22Rv1 (cell line): Measurements from ENCODE around the gene JAKMIP3.

Source experiments
- CTCF ChIP-seq: fragments of 450-650 bp; IDR thresholded peaks from 2 replicates; pipeline ENCODE4 v1.5.1; 2017; ENCODE audit warnings: mild to moderate bottlenecking
- ZFX ChIP-seq: fragments of 450-650 bp; IDR thresholded peaks from 2 replicates; pipeline ENCODE4 v1.6.1; 2017; ENCODE audit warnings: antibody characterized with exemption, borderline replicate concordance

GRCh38 chr10:132054564-132054963, 11.2 kb upstream of the JAKMIP3 start:
- no peak for TF ChIP-seq CTCF
- TF ChIP-seq ZFX: no peak
